OCI-LY3 (cell line): ENCODE measurements around the gene TMEFF2.

Experiments
- H2AFZ ChIP-seq: fragments of 200-600, 300-600 bp; shearing (Covaris generic); 2 replicates; pipeline ENCODE4 v1.6.0; 2014; ENCODE audit warnings: antibody characterized with exemption, low read depth, low read length
- H3K27ac ChIP-seq: fragments of 200-600, 300-600 bp; sonication (generic); 2 replicates; pipeline ENCODE4 v1.5.1; 2014; ENCODE audit warnings: mild to moderate bottlenecking, low read length, moderate library complexity, mixed read lengths
- H3K27me3 ChIP-seq: fragments of 200-600, 300-600 bp; sonication (generic); 2 replicates; pipeline ENCODE4 v1.6.1; 2014; ENCODE audit warnings: low read depth, low read length, mixed read lengths
- H3K36me3 ChIP-seq: fragments of 200-600, 300-600 bp; sonication (generic); replicated peaks from 2 replicates; pipeline ENCODE3; 2014; ENCODE audit warnings: low read depth, low read length, mixed read lengths
- H3K4me1 ChIP-seq: fragments of 300-600, 200-600 bp; sonication (generic); 2 replicates; pipeline ENCODE4 v1.6.1; 2014; ENCODE audit warnings: low read length, mixed read lengths
- H3K4me2 ChIP-seq: fragments of 200-600, 300-600 bp; sonication (generic); 2 replicates; pipeline ENCODE4 v1.6.1; 2014; ENCODE audit warnings: low read length, mixed read lengths
- H3K4me3 ChIP-seq: fragments of 300-600, 200-600 bp; sonication (generic); 2 replicates; pipeline ENCODE4 v1.5.1; 2014; ENCODE audit warnings: antibody characterized with exemption, mild to moderate bottlenecking, low read length, moderate library complexity
- H3K79me2 ChIP-seq: fragments of 300-600, 200-600 bp; shearing (Covaris generic); 2 replicates; pipeline ENCODE4 v1.6.1; 2014; ENCODE audit warnings: mild to moderate bottlenecking, low read length, mixed read lengths
- H3K9ac ChIP-seq: fragments of 300-600, 200-600 bp; shearing (Covaris generic); 2 replicates; pipeline ENCODE4 v1.6.0; 2014; ENCODE audit warnings: mild to moderate bottlenecking, low read length, moderate library complexity
- H3K9me3 ChIP-seq: fragments of 200-600, 300-600 bp; shearing (Covaris generic); 2 replicates; pipeline ENCODE4 v1.6.1; 2014; ENCODE audit warnings: low read length, mixed read lengths; ENCODE audit not compliant: insufficient read depth
- H4K20me1 ChIP-seq: fragments of 200-600, 300-600 bp; sonication (generic); 2 replicates; pipeline ENCODE4 v1.6.1; 2016; ENCODE audit warnings: low read length, mixed read lengths; ENCODE audit not compliant: insufficient read depth
- EZH2phosphoT487 ChIP-seq: fragments of 200-600 bp; shearing (Covaris generic); IDR thresholded peaks from 2 replicates; pipeline ENCODE4 v1.6.1; 2018; ENCODE audit warnings: antibody characterized with exemption, mixed run types, low read depth
- TF ChIP-seq, protein P1 (sequence below): fragments of 200-600, 300-600 bp; sonication (generic); IDR thresholded peaks from 2 replicates; pipeline ENCODE4 v1.5.1; 2014; ENCODE audit warnings: antibody characterized with exemption, low read length, low read depth

The TMEFF2 gene

DNA sequence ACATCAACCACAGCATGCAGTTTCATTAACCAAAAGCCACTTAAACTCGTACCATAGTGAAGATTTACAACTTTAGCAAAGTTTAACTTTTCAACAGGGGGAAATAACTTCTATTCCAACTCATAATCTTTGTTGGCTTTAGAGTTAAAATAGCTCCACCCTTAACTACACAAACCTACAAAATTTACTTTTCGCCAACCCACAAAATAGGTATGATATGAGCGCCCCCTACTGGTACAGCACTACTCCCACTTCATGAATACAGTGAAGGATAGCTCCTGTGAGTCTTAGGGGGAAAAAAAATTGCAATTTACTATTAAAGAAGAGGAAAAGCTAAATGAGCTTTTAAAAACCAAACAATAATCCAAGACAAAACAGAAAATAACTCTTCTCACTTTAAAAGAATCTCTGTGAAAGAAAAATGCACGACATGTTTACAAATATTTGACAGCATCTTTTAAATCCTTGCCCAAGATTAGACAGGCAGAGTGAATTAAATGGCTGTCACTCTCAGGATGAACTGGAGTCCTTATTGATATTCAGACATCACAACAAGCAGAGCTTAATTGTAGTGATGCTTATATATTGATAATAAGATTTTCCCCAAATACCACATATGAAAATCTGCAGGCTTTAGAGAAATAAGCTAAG lies 32.2 kb downstream of the TMEFF2 start:
- H4K20me1 ChIP-seq, result no peaks in the 10 kb centered on the region
- peaks cover 16% of the 10 kb centered on the region for H3K27me3 ChIP-seq
- no peak for TF ChIP-seq EZH2phosphoT487
- TF ChIP-seq, protein P1, sequence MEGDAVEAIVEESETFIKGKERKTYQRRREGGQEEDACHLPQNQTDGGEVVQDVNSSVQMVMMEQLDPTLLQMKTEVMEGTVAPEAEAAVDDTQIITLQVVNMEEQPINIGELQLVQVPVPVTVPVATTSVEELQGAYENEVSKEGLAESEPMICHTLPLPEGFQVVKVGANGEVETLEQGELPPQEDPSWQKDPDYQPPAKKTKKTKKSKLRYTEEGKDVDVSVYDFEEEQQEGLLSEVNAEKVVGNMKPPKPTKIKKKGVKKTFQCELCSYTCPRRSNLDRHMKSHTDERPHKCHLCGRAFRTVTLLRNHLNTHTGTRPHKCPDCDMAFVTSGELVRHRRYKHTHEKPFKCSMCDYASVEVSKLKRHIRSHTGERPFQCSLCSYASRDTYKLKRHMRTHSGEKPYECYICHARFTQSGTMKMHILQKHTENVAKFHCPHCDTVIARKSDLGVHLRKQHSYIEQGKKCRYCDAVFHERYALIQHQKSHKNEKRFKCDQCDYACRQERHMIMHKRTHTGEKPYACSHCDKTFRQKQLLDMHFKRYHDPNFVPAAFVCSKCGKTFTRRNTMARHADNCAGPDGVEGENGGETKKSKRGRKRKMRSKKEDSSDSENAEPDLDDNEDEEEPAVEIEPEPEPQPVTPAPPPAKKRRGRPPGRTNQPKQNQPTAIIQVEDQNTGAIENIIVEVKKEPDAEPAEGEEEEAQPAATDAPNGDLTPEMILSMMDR, result peak; percentile 96
- H2AFZ ChIP-seq, result peak overlapping the region; percentile 54
- 0 out of 2 replicates have a peak overlapping the region, but pooled peaks have one; percentile 16 for H3K9ac ChIP-seq
- no peaks in the 10 kb centered on the region for H3K9me3 ChIP-seq
- no peaks in the 10 kb centered on the region for H3K79me2 ChIP-seq
- peaks cover 18% of the 10 kb centered on the region for H3K4me1 ChIP-seq
- H3K36me3 ChIP-seq, result no peaks in the 10 kb centered on the region
- H3K4me3 ChIP-seq, result peak overlapping the region; percentile 48
- H3K4me2 ChIP-seq, result peak overlapping the region; percentile 53
- no peak overlapping the region for H3K27ac ChIP-seq

DNA sequence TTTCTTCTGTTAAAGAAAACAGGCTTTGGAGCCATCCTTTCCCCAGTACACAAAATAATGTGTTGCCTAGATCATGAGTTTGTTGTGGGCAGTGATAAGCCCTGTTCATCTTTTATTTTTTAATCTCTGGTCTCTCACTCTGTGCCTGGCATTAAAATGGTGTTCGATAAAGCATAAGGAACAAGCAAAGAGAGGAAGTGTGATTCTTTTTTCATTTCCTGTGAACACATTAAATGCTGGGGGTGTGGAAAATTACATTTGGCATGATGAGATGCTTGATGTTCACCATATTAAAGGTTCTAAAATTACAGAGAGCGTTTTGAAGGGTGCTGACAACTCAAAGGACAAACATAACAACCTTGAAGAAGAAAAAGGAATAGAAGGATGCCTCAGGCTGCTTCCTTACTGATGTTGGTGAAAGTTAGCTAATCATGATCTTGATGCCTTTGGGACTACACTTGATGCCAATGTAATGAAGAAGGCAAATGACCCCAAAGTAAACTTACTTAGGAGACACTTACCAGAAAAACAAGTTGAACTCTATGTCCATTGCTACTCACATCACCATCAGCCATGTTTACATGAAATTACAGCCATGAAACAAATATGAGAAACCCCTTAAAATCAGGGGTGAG lies 33.0 kb downstream of the TMEFF2 start:
- Histone ChIP-seq H3K36me3 (no peaks in the 10 kb centered on the region), H3K4me3 (peak overlapping the region; percentile 48; the same call in 1 of the 2 replicates), H3K9me3 (no peaks in the 10 kb centered on the region), H2AFZ (peak overlapping the region; percentile 54), H3K27me3 (peaks cover 12% of the 10 kb centered on the region), H3K79me2 (no peaks in the 10 kb centered on the region), H3K9ac (no peak overlapping the region), H4K20me1 (no peaks in the 10 kb centered on the region), H3K4me2 (peak overlapping the region; percentile 53), H3K27ac (no peak overlapping the region), H3K4me1 (peaks cover 18% of the 10 kb centered on the region)
- TF ChIP-seq EZH2phosphoT487, result no peak

DNA sequence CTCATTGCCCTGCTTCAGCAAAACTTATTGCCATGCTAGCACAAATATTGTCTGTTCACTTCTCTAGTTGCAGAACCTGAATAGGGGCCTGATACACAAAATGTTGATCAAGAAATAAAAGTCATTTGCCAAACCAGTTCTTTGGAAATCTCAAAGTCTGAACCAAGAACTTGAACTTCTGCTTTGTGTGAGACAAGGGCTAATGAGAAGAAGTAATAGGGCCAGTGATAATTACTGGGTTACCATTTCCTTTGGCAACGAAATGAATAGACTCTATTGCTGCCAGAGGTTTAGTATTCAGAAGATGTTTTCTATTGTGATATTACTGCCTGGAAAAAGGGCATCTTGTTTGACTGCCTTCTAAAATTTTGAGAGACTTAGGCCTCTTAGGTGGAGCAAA lies 35.0 kb downstream of the TMEFF2 start:
- Histone ChIP-seq H2AFZ (no peak overlapping the region), H3K36me3 (no peaks in the 10 kb centered on the region), H3K27ac (no peak overlapping the region), H3K9me3 (no peaks in the 10 kb centered on the region), H3K79me2 (no peaks in the 10 kb centered on the region), H3K9ac (no peak overlapping the region), H3K27me3 (no peaks in the 10 kb centered on the region), H3K4me2 (no peak overlapping the region), H3K4me1 (peaks cover 33% of the 10 kb centered on the region), H3K4me3 (no peak overlapping the region), H4K20me1 (no peaks in the 10 kb centered on the region)
- no peak for TF ChIP-seq EZH2phosphoT487
- TF ChIP-seq, protein P1, result no peak

DNA sequence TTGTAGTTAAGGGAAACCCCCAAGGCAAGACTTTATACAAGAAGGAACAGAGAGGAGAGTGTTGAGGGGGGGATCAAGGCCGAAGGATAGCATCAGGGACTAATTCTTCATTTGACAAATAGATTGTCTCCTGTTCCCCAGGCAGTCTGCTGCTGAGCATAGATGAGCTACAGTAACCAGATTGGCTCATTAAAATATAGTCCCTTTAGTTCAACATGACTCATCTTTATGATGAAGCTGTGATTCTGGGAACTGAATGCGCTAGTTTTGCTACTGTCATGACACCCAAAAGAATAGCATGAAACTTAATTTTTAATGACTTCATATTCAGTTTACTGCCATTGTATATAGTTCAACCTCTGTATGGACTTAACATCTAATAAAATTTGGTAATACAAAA lies 35.5 kb downstream of the TMEFF2 start:
- TF ChIP-seq, protein P1, result no peak
- no peak for TF ChIP-seq EZH2phosphoT487
- H3K4me1 ChIP-seq, result peaks cover 32% of the 10 kb centered on the region
- no peaks in the 10 kb centered on the region for H3K9me3 ChIP-seq
- H3K36me3 ChIP-seq, result no peaks in the 10 kb centered on the region
- H3K4me3 ChIP-seq, result no peak overlapping the region
- no peak overlapping the region for H3K27ac ChIP-seq
- H3K4me2 ChIP-seq, result no peak overlapping the region
- no peak overlapping the region for H2AFZ ChIP-seq
- H3K79me2 ChIP-seq, result no peaks in the 10 kb centered on the region
- no peaks in the 10 kb centered on the region for H4K20me1 ChIP-seq
- H3K9ac ChIP-seq, result no peak overlapping the region
- H3K27me3 ChIP-seq, result no peaks in the 10 kb centered on the region
